H1 (cell line): ENCODE measurements around the gene MCEE. TPM values are rescaled to one million over a fixed set of nuclear protein-coding genes. Genes with fewer than 3 reads are reported as not detected.

ENCODE experiments used
- CTCF ChIA-PET: fragments of 300-600 bp; sonication (Branson Sonifier 250); formaldehyde crosslinking; loops from one replicate; lab custom pipeline; 2021; ENCODE audit not compliant: partially characterized antibody; lab: Charles Lee
- POLR2A ChIA-PET: fragments of 300-600 bp; sonication (Branson Sonifier 250); formaldehyde crosslinking; loops from one replicate; lab custom pipeline; 2021; ENCODE audit warnings: inconsistent platforms; ENCODE audit not compliant: partially characterized antibody; lab: Charles Lee
- DNase-seq, 2 experiments: peaks; one replicate each; pipeline versions ENCODE4 v3.0.0 to v3.0.0-alpha.2; 2010 to 2022; ENCODE audit warnings: low spot score in 2 of 2, low read depth in 1 of 2, mixed read lengths in 1 of 2
- FAIRE-seq: peaks from 2 replicates; lab custom pipeline; 2011; peaks lifted over from hg19 to GRCh38; lab: Jason Lieb, UNC
- H2AFZ ChIP-seq: 2 replicates; pipeline ENCODE4 v1.8.1; 2012; ENCODE audit warnings: low read length, inconsistent platforms
- H2AK5ac ChIP-seq: 2 replicates; pipeline ENCODE4 v1.6.1; 2013; ENCODE audit warnings: low read depth, low read length
- H2BK120ac ChIP-seq: replicated peaks from 2 replicates; pipeline ENCODE3; 2013; ENCODE audit warnings: low read depth, low read length, inconsistent platforms
- H2BK12ac ChIP-seq: 2 replicates; pipeline ENCODE4 v1.6.1; 2013; ENCODE audit warnings: low read depth, low read length
- H2BK15ac ChIP-seq: 2 replicates; pipeline ENCODE4 v1.6.1; 2013; ENCODE audit warnings: low read length
- H2BK20ac ChIP-seq: 2 replicates; pipeline ENCODE4 v1.6.1; 2013; ENCODE audit warnings: low read length
- H2BK5ac ChIP-seq: 2 replicates; pipeline ENCODE4 v1.6.1; 2013; ENCODE audit warnings: low read depth, low read length
- H3K14ac ChIP-seq: 2 replicates; pipeline ENCODE4 v1.6.1; 2013; ENCODE audit warnings: inconsistent platforms; ENCODE audit not compliant: insufficient read length
- H3K18ac ChIP-seq: 2 replicates; pipeline ENCODE4 v1.6.1; 2013; ENCODE audit warnings: low read length; ENCODE audit errors: extremely low read depth
- H3K23ac ChIP-seq: 2 replicates; pipeline ENCODE4 v1.6.1; 2013; ENCODE audit warnings: inconsistent platforms; ENCODE audit not compliant: insufficient read length
- H3K23me2 ChIP-seq: 2 replicates; pipeline ENCODE4 v1.6.1; 2013; ENCODE audit warnings: low read depth, low read length
- H3K27ac ChIP-seq: 2 replicates; pipeline ENCODE4 v1.6.1; 2011; ENCODE audit warnings: low read depth, low read length, inconsistent platforms
- H3K27me3 ChIP-seq, 4 experiments: replicated peaks in 1 of 4; 1 replicate in 1 of 4; 2 replicates in 3 of 4; pipeline versions ENCODE4 v1.6.1 to v1.8.1; 2011 to 2013; ENCODE audit warnings: low read length in 3 of 4, mild to moderate bottlenecking in 3 of 4, inconsistent platforms in 2 of 4, mixed read lengths in 2 of 4, moderate library complexity in 1 of 4; ENCODE audit not compliant: control insufficient read depth in 3 of 4, insufficient read depth in 3 of 4; ENCODE audit errors: extremely low read depth in 1 of 4
- H3K36me3 ChIP-seq, 4 experiments: 2 replicates each; pipeline versions ENCODE4 v1.6.1 to v1.8.1; 2011 to 2013; ENCODE audit warnings: mild to moderate bottlenecking in 4 of 4, low read length in 3 of 4, moderate library complexity in 2 of 4, control low read depth in 1 of 4, inconsistent platforms in 1 of 4; ENCODE audit not compliant: insufficient read depth in 4 of 4, control insufficient read depth in 2 of 4
- H3K4ac ChIP-seq: replicated peaks from 2 replicates; pipeline ENCODE3; 2013; ENCODE audit warnings: low read length, low read depth, mixed read lengths, inconsistent platforms; ENCODE audit not compliant: insufficient read length
- H3K4me1 ChIP-seq, 4 experiments: replicated peaks in 1 of 4; 1 replicate in 1 of 4; 2 replicates in 3 of 4; pipeline versions ENCODE4 v1.6.1 to v1.8.1; 2011 to 2013; ENCODE audit warnings: low read length in 3 of 4, inconsistent platforms in 2 of 4, mixed read lengths in 1 of 4; ENCODE audit not compliant: insufficient read depth in 4 of 4, control insufficient read depth in 3 of 4
- H3K4me2 ChIP-seq, 2 experiments: 2 replicates each; pipeline versions ENCODE4 v1.6.1 to v1.8.1; 2011 to 2013; ENCODE audit warnings: low read depth in 2 of 2, low read length in 2 of 2, control low read depth in 1 of 2, inconsistent platforms in 1 of 2, mild to moderate bottlenecking in 1 of 2; ENCODE audit not compliant: insufficient read depth in 1 of 2
- H3K4me3 ChIP-seq, 4 experiments: fragments of 200-600, 300-600 bp in 1 of 4; sonication (generic), shearing (Covaris generic), sonication (Bioruptor Twin) in 1 of 4; 2 replicates each; pipeline versions ENCODE4 v1.5.1 to v1.8.1; 2011 to 2016; ENCODE audit warnings: low read length in 4 of 4, low read depth in 3 of 4, control low read depth in 2 of 4, inconsistent platforms in 2 of 4, mild to moderate bottlenecking in 2 of 4, mixed read lengths in 1 of 4, moderate library complexity in 1 of 4; ENCODE audit not compliant: insufficient read depth in 2 of 4; ENCODE audit errors: extremely low read depth in 1 of 4
- H3K56ac ChIP-seq: replicated peaks from 2 replicates; pipeline ENCODE3; 2013; ENCODE audit warnings: low read depth, mild to moderate bottlenecking, mixed read lengths, low read length, inconsistent platforms; ENCODE audit not compliant: insufficient read length
- H3K79me1 ChIP-seq: 2 replicates; pipeline ENCODE4 v1.6.1; 2013; ENCODE audit warnings: low read depth, low read length, control low read depth
- H3K79me2 ChIP-seq, 2 experiments: 2 replicates each; pipeline versions ENCODE4 v1.6.1 to v1.8.1; 2012 to 2013; ENCODE audit warnings: low read length in 2 of 2, mild to moderate bottlenecking in 2 of 2, inconsistent platforms in 1 of 2; ENCODE audit not compliant: insufficient read depth in 2 of 2, control insufficient read depth in 1 of 2
- H3K9ac ChIP-seq, 4 experiments: replicated peaks in 1 of 4; 1 replicate in 1 of 4; 2 replicates in 3 of 4; pipeline versions ENCODE4 v1.6.1 to v1.8.1; 2011 to 2013; ENCODE audit warnings: low read depth in 3 of 4, low read length in 3 of 4, control low read depth in 2 of 4, mild to moderate bottlenecking in 2 of 4, moderate library complexity in 2 of 4, inconsistent platforms in 1 of 4; ENCODE audit errors: extremely low read depth in 1 of 4
- H3K9me3 ChIP-seq, 2 experiments: 2 replicates each; pipeline versions ENCODE4 v1.6.1 to v1.8.1; 2012 to 2013; ENCODE audit warnings: mild to moderate bottlenecking in 2 of 2, moderate library complexity in 2 of 2, control low read depth in 1 of 2, inconsistent platforms in 1 of 2, low read depth in 1 of 2, low read length in 1 of 2, mixed read lengths in 1 of 2; ENCODE audit not compliant: insufficient read depth in 2 of 2
- H4K20me1 ChIP-seq, 2 experiments: replicated peaks in 1 of 2; 2 replicates each; pipeline versions ENCODE3 to v1.8.1; 2011 to 2013; ENCODE audit warnings: inconsistent platforms in 2 of 2, low read length in 2 of 2, mild to moderate bottlenecking in 1 of 2; ENCODE audit not compliant: insufficient read depth in 2 of 2, control insufficient read depth in 1 of 2
- H4K5ac ChIP-seq: 2 replicates; pipeline ENCODE4 v1.6.1; 2013; ENCODE audit warnings: low read length, low read depth, mixed read lengths, inconsistent platforms; ENCODE audit not compliant: insufficient read length
- H4K8ac ChIP-seq: 2 replicates; pipeline ENCODE4 v1.8.0; 2013; ENCODE audit warnings: mild to moderate bottlenecking, moderate library complexity, low read length, inconsistent platforms; ENCODE audit not compliant: insufficient read depth; ENCODE audit errors: extremely low read depth
- H4K91ac ChIP-seq: replicated peaks from 2 replicates; pipeline ENCODE3; 2013; ENCODE audit warnings: low read length, mixed read lengths, inconsistent platforms; ENCODE audit not compliant: insufficient read length
- CEBPB ChIP-seq: IDR thresholded peaks from 2 replicates; pipeline ENCODE4 v1.6.1; 2012; ENCODE audit warnings: low read depth, low read length
- CHD1 ChIP-seq: IDR thresholded peaks from 2 replicates; pipeline ENCODE4 v1.6.1; 2012; ENCODE audit warnings: low read depth, low read length, improper control_type of control experiment
- CREB1 ChIP-seq: IDR thresholded peaks from 2 replicates; pipeline ENCODE4 v1.6.1; 2012; ENCODE audit warnings: inconsistent platforms
- FOSL1 ChIP-seq: IDR thresholded peaks from 2 replicates; pipeline ENCODE4 v1.6.1; 2011; ENCODE audit warnings: mild to moderate bottlenecking, low read depth, low read length, moderate library complexity; ENCODE audit not compliant: insufficient read depth
- KDM5A ChIP-seq: fragments of 200-600 bp; IDR thresholded peaks from 2 replicates; pipeline ENCODE4 v1.7.1; 2012; ENCODE audit warnings: mild to moderate bottlenecking, low read length, inconsistent platforms, mixed read lengths
- POLR2A ChIP-seq, 2 experiments: IDR thresholded peaks; 1 replicate in 1 of 2; 2 replicates in 1 of 2; pipeline ENCODE4 v1.6.1; 2011; ENCODE audit warnings: low read depth in 2 of 2, low read length in 2 of 2, mild to moderate bottlenecking in 2 of 2; ENCODE audit errors: control extremely low read depth in 1 of 2
- RAD21 ChIP-seq, 2 experiments: IDR thresholded peaks in 1 of 2; conservative IDR thresholded peaks in 1 of 2; 2 replicates each; pipeline ENCODE4 v1.6.1; 2011; ENCODE audit warnings: low read depth in 2 of 2, low read length in 2 of 2, improper control_type of control experiment in 1 of 2, inconsistent platforms in 1 of 2, mild to moderate bottlenecking in 1 of 2, moderate library complexity in 1 of 2
- RNF2 ChIP-seq: fragments of 200-900, 300-1000 bp; sonication (generic); IDR thresholded peaks from 2 replicates; pipeline ENCODE4 v1.7.1; 2016; ENCODE audit warnings: borderline replicate concordance, low read depth, mild to moderate bottlenecking, antibody characterized with exemption, low read length; ENCODE audit not compliant: poor library complexity, severe bottlenecking; ENCODE audit errors: missing control alignments
- SP2 ChIP-seq: IDR thresholded peaks from 2 replicates; pipeline ENCODE4 v1.6.1; 2012; ENCODE audit warnings: mild to moderate bottlenecking, low read length, inconsistent platforms
- TBP ChIP-seq: IDR thresholded peaks from 2 replicates; pipeline ENCODE4 v1.6.1; 2011; ENCODE audit warnings: low read depth, low read length, improper control_type of control experiment
- WGBS, 2 experiments: shearing (Covaris generic) in 1 of 2; methylation state at CpG; one replicate each; pipeline versions ENCODE4 v1.1.6 to v1.1.7; 2013 to 2015; ENCODE audit warnings: low lambda C conversion rate in 2 of 2, mixed read lengths in 2 of 2, inconsistent platforms in 1 of 2, low coverage in 1 of 2, missing lambda C conversion rate in 1 of 2; ENCODE audit not compliant: insufficient replicate concordance in 2 of 2, insufficient coverage in 1 of 2, insufficient read length in 1 of 2; ENCODE audit errors: extremely low coverage in 1 of 2, missing lambda C conversion rate in 1 of 2; 5-methylcytosine and 5-hydroxymethylcytosine counted together
- polyA plus RNA-seq, 7 experiments: library from polyadenylated mRNA; depleted of rRNA in 3 of 7; stranded (reverse) in 5 of 7; unstranded in 2 of 7; fragments of >200 nt in 5 of 7; fragments of 200-250 nt in 2 of 7; gene quantifications; 1 replicate in 5 of 7; 2 replicates in 1 of 7; 4 replicates in 1 of 7; pipeline versions ENCODE4 v1.2.1 to v1.2.3, GENCODE V29; 2011 to 2013; ENCODE audit warnings: missing spikeins in 2 of 7, mixed read lengths in 2 of 7
- total RNA-seq: library from RNA; stranded (reverse); fragmentation: NEBNext Ultra II Directional; extraction: Animal tissue kit (Norgen Biotek cat#: 25700); gene quantifications from 2 replicates; pipeline ENCODE4 v1.2.1, GENCODE V29; 2021

The MCEE gene
- total and polyA plus RNA-seq, 2 of the 8 experiments (the other 6 are each of a cell fraction or from before 2014, with no cell fraction given): 7.3 to 14.1 TPM

DNA sequence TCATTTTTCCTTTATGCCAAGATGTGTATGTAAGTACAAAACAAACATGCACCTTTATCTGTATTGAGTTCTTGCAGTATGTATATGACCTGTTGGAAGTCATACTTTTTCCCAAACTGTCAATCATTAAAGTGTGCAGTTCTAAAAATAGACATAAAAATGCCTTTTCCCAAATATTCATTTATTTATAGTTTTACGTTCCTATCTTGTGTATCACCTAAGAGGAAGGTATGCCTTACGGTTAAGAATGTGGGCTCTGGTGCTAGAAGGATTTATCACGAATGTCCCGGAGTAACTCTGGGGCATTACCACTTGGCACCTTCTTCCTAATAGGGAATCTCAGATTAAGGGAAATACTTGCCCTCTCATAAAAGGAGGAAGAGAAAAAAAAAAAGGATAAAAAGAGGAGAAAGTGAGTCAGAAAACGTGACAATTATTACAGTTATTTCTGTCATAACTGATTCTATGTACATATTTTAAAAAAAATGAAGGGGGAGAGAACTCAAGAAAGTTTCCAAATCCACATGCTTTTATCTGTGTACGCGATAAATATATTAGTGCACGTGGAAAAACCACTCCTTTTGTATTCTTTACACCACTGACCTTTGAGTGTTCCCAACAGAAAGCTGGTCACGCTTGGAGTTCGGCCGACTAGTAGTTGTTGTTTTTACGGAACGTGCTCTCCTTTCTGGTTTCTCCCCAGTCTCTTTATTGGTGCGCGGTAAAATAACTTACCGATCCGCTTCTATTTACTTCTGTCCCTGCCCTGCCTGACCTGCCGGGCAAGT is 721 bp downstream of the MCEE start:
- Histone ChIP-seq H2BK5ac (peak overlapping the region; percentile 93), H2BK120ac (no peak overlapping the region), H3K9ac (peak overlapping the region; percentile 64 to 92 (median 86)), H3K23ac (no peak overlapping the region), H3K27me3 (no peaks in the 10 kb centered on the region), H3K4me3 (peak overlapping the region; percentile 83 to 98 (median 92)), H2BK15ac (peak overlapping the region; percentile 99), H3K79me1 (no peaks in the 10 kb centered on the region; the same call in 1 of the 2 replicates), H3K36me3 (peaks cover 0 to 14% (median 4%) of the 10 kb centered on the region in 4 experiments; a peak in 4 of 8 replicates), H3K4ac (no peak overlapping the region), H3K4me2 (peak overlapping the region; percentile 63 to 84), H3K9me3 (no peaks in the 10 kb centered on the region), H3K56ac (peak overlapping the region; percentile 96), H2AFZ (peak overlapping the region; percentile 35), H3K14ac (no peak overlapping the region), H3K4me1 (no peaks in the 10 kb centered on the region), H2BK12ac (peak overlapping the region; percentile 69), H2AK5ac (0 out of 2 replicates have a peak overlapping the region, but pooled peaks have one; percentile 28), H2BK20ac (no peak overlapping the region), H3K23me2 (peaks cover 5% of the 10 kb centered on the region), H3K27ac (peak overlapping the region; percentile 80), H4K91ac (peak overlapping the region; percentile 88), H3K18ac (peak overlapping the region; percentile 82), H4K8ac (peak overlapping the region; percentile 97), H3K79me2 (peaks cover 0 to 51% of the 10 kb centered on the region in 2 experiments), H4K20me1 (peaks cover 0 to 3% of the 10 kb centered on the region in 2 experiments), H4K5ac (peak overlapping the region; percentile 88)
- POLR2A ChIA-PET: interaction anchor here (0.9 to 2.7 kb wide), 12 partner anchors 9 to 147 kb away, joined by 3 to 17 read pairs (median 7); partner anchors contain the start of gene NAGK
- CTCF ChIA-PET: interaction anchor here (1.5 to 3.6 kb wide), 2 partner anchors 29 to 62 kb away, joined by 6 to 28 read pairs; no protein-coding TSS in a partner anchor
- FAIRE-seq (no peak), DNase-seq (no peak)
- 9% methylated on average over 18 of the region's 18 CpGs; no CpG with 5 or more reads in 1 of the 2 experiments for WGBS, 2 experiments
- no peak for TF ChIP-seq KDM5A
- TF ChIP-seq RNF2: no peak
- TF ChIP-seq FOSL1: no peak
- TF ChIP-seq POLR2A (IDR thresholded peaks at IDR 0.05; ENCODE audit: control extremely low read depth in 1 of 2, low read depth in 2 of 2, low read length in 2 of 2): no peak
- no peak for TF ChIP-seq RAD21 (IDR thresholded peaks at IDR 0.05 in 1 of 2, conservative IDR thresholded peaks at IDR 0.05 in 1 of 2; ENCODE audit: low read depth in 2 of 2, low read length in 2 of 2)
- no peak for TF ChIP-seq SP2
- TF ChIP-seq CREB1: no peak
- no peak for TF ChIP-seq CEBPB
- no peak for TF ChIP-seq TBP
- TF ChIP-seq CHD1: no peak
